CD14-positive monocyte (primary cell): ENCODE measurements around the gene SLCO2A1. TPM values are rescaled to one million over a fixed set of nuclear protein-coding genes. Genes with fewer than 3 reads are reported as not detected.

Source experiments
- DNase-seq, 3 donors: peaks; one replicate each; pipeline ENCODE4 v3.0.0-alpha.2; 2011 to 2022
- H2AFZ ChIP-seq: 2 replicates; pipeline ENCODE4 v1.6.0; 2012; ENCODE audit warnings: mild to moderate bottlenecking, low read depth, low read length, inconsistent platforms; ENCODE audit not compliant: insufficient read depth, poor library complexity, severe bottlenecking
- H3K27ac ChIP-seq, 2 donors: 1 replicate in 1 of 2; 2 replicates in 1 of 2; pipeline ENCODE4 v1.5.1; 2012 to 2013; ENCODE audit warnings: low read length in 2 of 2, control low read depth in 1 of 2, inconsistent platforms in 1 of 2, low read depth in 1 of 2, mild to moderate bottlenecking in 1 of 2
- H3K27me3 ChIP-seq, 2 donors: one replicate each; pipeline versions ENCODE4 v1.6.0 to v1.6.1; 2011 to 2013; ENCODE audit warnings: low read length in 2 of 2; ENCODE audit not compliant: control insufficient read depth in 2 of 2, insufficient read depth in 2 of 2
- H3K36me3 ChIP-seq, 2 donors: replicated peaks in 1 of 2; 1 replicate in 1 of 2; 2 replicates in 1 of 2; pipeline versions ENCODE4 v1.5.1 to v1.6.1; 2012 to 2013; ENCODE audit warnings: low read length in 2 of 2, control low read depth in 1 of 2, inconsistent platforms in 1 of 2, mild to moderate bottlenecking in 1 of 2; ENCODE audit not compliant: insufficient read depth in 2 of 2, control insufficient read depth in 1 of 2
- H3K4me1 ChIP-seq, 2 donors: 1 replicate in 1 of 2; 2 replicates in 1 of 2; pipeline versions ENCODE4 v1.5.1 to v1.6.1; 2012 to 2013; ENCODE audit warnings: low read length in 2 of 2, control low read depth in 1 of 2, inconsistent platforms in 1 of 2, mild to moderate bottlenecking in 1 of 2, moderate library complexity in 1 of 2; ENCODE audit not compliant: insufficient read depth in 2 of 2, control insufficient read depth in 1 of 2
- H3K4me2 ChIP-seq: replicated peaks from 2 replicates; pipeline ENCODE3; 2012; ENCODE audit warnings: low read length, moderate library complexity, mild to moderate bottlenecking; ENCODE audit not compliant: poor library complexity, severe bottlenecking; ENCODE audit errors: extremely low read depth
- H3K4me3 ChIP-seq, 3 experiments: fragments of 200-600 bp in 1 of 3; sonication (generic) in 1 of 3; replicated peaks in 1 of 3; 1 replicate in 2 of 3; 2 replicates in 1 of 3; pipeline ENCODE4 v1.5.1; 2011 to 2013; ENCODE audit warnings: low read length in 3 of 3, mild to moderate bottlenecking in 3 of 3, control low read depth in 2 of 3, low read depth in 2 of 3, inconsistent platforms in 1 of 3, moderate library complexity in 1 of 3
- H3K79me2 ChIP-seq: 2 replicates; pipeline ENCODE4 v1.6.0; 2012; ENCODE audit warnings: mild to moderate bottlenecking, control low read depth, inconsistent platforms, low read length, moderate library complexity; ENCODE audit not compliant: insufficient read depth
- H3K9ac ChIP-seq: 2 replicates; pipeline ENCODE4 v1.6.0; 2017; ENCODE audit warnings: low read length, mild to moderate bottlenecking; ENCODE audit not compliant: insufficient read depth, poor library complexity, severe bottlenecking
- H3K9me3 ChIP-seq, 2 donors: replicated peaks in 1 of 2; 1 replicate in 1 of 2; 2 replicates in 1 of 2; pipeline versions ENCODE4 v1.5.1 to v1.6.1; 2012 to 2013; ENCODE audit warnings: low read length in 2 of 2, control low read depth in 1 of 2; ENCODE audit not compliant: control insufficient read depth in 1 of 2, insufficient read depth in 1 of 2
- H4K20me1 ChIP-seq: 2 replicates; pipeline ENCODE4 v1.6.0; 2012; ENCODE audit warnings: mild to moderate bottlenecking, low read length, control low read depth, moderate library complexity; ENCODE audit not compliant: insufficient read depth
- H3K27ac Mint-ChIP-seq, 7 donors: one replicate each; pipeline ENCODE4 v1.8.0; 2020; ENCODE audit warnings: mild to moderate bottlenecking in 7 of 7, mixed read lengths in 7 of 7, moderate library complexity in 6 of 7, inconsistent platforms in 2 of 7
- H3K27me3 Mint-ChIP-seq, 3 donors: one replicate each; pipeline ENCODE4 v1.8.0; 2021 to 2022; ENCODE audit warnings: low read depth in 3 of 3, mild to moderate bottlenecking in 3 of 3, mixed read lengths in 3 of 3, moderate library complexity in 3 of 3, inconsistent platforms in 1 of 3
- H3K36me3 Mint-ChIP-seq, 2 donors: one replicate each; pipeline ENCODE4 v1.8.0; 2020; ENCODE audit warnings: mixed read lengths in 2 of 2, inconsistent platforms in 1 of 2, mild to moderate bottlenecking in 1 of 2
- H3K4me1 Mint-ChIP-seq: one replicate; pipeline ENCODE4 v1.8.0; 2020; ENCODE audit warnings: mild to moderate bottlenecking, mixed read lengths
- H3K4me3 Mint-ChIP-seq, 2 donors: one replicate each; pipeline ENCODE4 v1.8.0; 2020; ENCODE audit warnings: mild to moderate bottlenecking in 2 of 2, mixed read lengths in 2 of 2, moderate library complexity in 1 of 2
- H3K9me3 Mint-ChIP-seq, 7 donors: one replicate each; pipeline ENCODE4 v1.8.0; 2020 to 2022; ENCODE audit warnings: mixed read lengths in 7 of 7, mild to moderate bottlenecking in 6 of 7, moderate library complexity in 6 of 7, inconsistent platforms in 2 of 7
- CTCF ChIP-seq: fragments of 200-600 bp; IDR thresholded peaks from one replicate; pipeline ENCODE4 v1.8.0; 2022; ENCODE audit warnings: antibody characterized with exemption, mild to moderate bottlenecking
- WGBS: methylation state at CpG from one replicate; pipeline ENCODE4 v1.1.5; 2013; ENCODE audit warnings: missing lambda C conversion rate; ENCODE audit not compliant: insufficient coverage; 5-methylcytosine and 5-hydroxymethylcytosine counted together
- intact Hi-C, 2 donors: fragments of 100-400 bp; cut with micrococcal nuclease; formaldehyde crosslinking; loops; one replicate each; pipeline versions ENCODE4 v1.15.0 to v1.15.1; 2023
- polyA plus RNA-seq, 3 donors: library from polyadenylated mRNA; depleted of rRNA in 1 of 3; unstranded in 2 of 3; stranded (reverse) in 1 of 3; fragments of 300-500 nt in 2 of 3; fragments of >200 nt in 1 of 3; fragmentation: Illumina TruSeq in 2 of 3; gene quantifications; 1 replicate in 2 of 3; 2 replicates in 1 of 3; pipeline ENCODE4 v1.2.3, GENCODE V29; 2012 to 2021

Gene SLCO2A1
- polyA plus RNA-seq, 3 donors = 0.12 TPM; not detected in 2

- Histone ChIP-seq H2AFZ (no peak overlapping the region), H3K4me1 (peaks cover 0 to 3% of the 10 kb centered on the region in 2 donors), H3K27me3 (peaks cover 29 to 37% of the 10 kb centered on the region in 2 donors), H3K9ac (no peak overlapping the region), H3K79me2 (no peaks in the 10 kb centered on the region), H3K9me3 (peaks cover 0 to 12% of the 10 kb centered on the region in 2 donors), H3K36me3 (no peaks in the 10 kb centered on the region), H3K27ac (no peak overlapping the region), H3K4me3 (no peak overlapping the region), H3K4me2 (no peak overlapping the region), H4K20me1 (no peaks in the 10 kb centered on the region)
- WGBS = 49% methylated on average over 12 of the region's 16 CpGs
- H3K27ac Mint-ChIP-seq = no peak overlapping the region
- intact Hi-C loops = no loop called here
- no peak for TF ChIP-seq CTCF
- H3K27me3 Mint-ChIP-seq = peaks cover 36 to 48% (median 45%) of the 10 kb centered on the region in 3 donors
- peaks cover 0 to 11% (median 3%) of the 10 kb centered on the region in 7 donors for H3K9me3 Mint-ChIP-seq
- peaks cover 5% of the 10 kb centered on the region for H3K4me1 Mint-ChIP-seq
- no peak for DNase-seq
- H3K36me3 Mint-ChIP-seq = no peaks in the 10 kb centered on the region
- peak overlapping the region in 1 of 2 donors; percentile 62 for H3K4me3 Mint-ChIP-seq
Measured at GRCh38 chr3:134030379-134031347, 938 bp upstream of the SLCO2A1 start.

- H2AFZ ChIP-seq = no peak overlapping the region
- intact Hi-C loops = no loop called here
Measured at GRCh38 chr3:134029256-134029733, 430 bp downstream of the SLCO2A1 start.

More at GRCh38 chr3:134029256-134029733, 430 bp downstream of the SLCO2A1 start:
- Mint-ChIP-seq H3K4me3 (peak overlapping the region in 1 of 2 donors; percentile 90), H3K27ac (no peak overlapping the region), H3K4me1 (peaks cover 5% of the 10 kb centered on the region), H3K36me3 (no peaks in the 10 kb centered on the region), H3K27me3 (peaks cover 36 to 50% (median 45%) of the 10 kb centered on the region in 3 donors), H3K9me3 (peaks cover 0 to 11% (median 0%) of the 10 kb centered on the region in 7 donors)
- H4K20me1 ChIP-seq = no peaks in the 10 kb centered on the region
- H3K4me2 ChIP-seq = peak overlapping the region; percentile 44
- H3K36me3 ChIP-seq = no peaks in the 10 kb centered on the region
- peaks cover 0 to 3% of the 10 kb centered on the region in 2 donors for H3K4me1 ChIP-seq
- DNase-seq = no peak
- peak overlapping the region in 1 of 3 experiments; percentile 23 for H3K4me3 ChIP-seq
- WGBS = under 1% methylated on average over 35 of the region's 43 CpGs
- TF ChIP-seq CTCF = no peak
- peaks cover 29 to 37% of the 10 kb centered on the region in 2 donors for H3K27me3 ChIP-seq
- no peak overlapping the region for H3K27ac ChIP-seq
- no peak overlapping the region for H3K9ac ChIP-seq
- no peaks in the 10 kb centered on the region for H3K79me2 ChIP-seq
- peaks cover 0 to 12% of the 10 kb centered on the region in 2 donors for H3K9me3 ChIP-seq
